Endothelial cell of umbilical vein (primary cell): Measurements from ENCODE around the gene MYADM. TPM values are rescaled to one million over a fixed set of nuclear protein-coding genes. Genes with fewer than 3 reads are reported as not detected.
A peak's percentile ranks its signal among the peaks of the same experiment; 100 is the strongest.

Experiments used
- BruUV-seq: library from RNA; stranded (reverse); fragments of 400-500 nt; replicated peaks from 2 replicates; lab custom pipeline; 2021; lab: Mats Ljungman, UMichigan
- CTCF ChIA-PET: fragments of 300-600, 350-600 bp; sonication (Branson Sonifier 250); formaldehyde crosslinking; loops from one replicate; lab custom pipeline; 2021; ENCODE audit warnings: antibody characterized with exemption, inconsistent platforms; lab: Charles Lee
- POLR2A ChIA-PET: fragments of 300-600, 350-600 bp; sonication (Branson Sonifier 250); formaldehyde crosslinking; loops from one replicate; lab custom pipeline; 2021; ENCODE audit warnings: antibody characterized with exemption, inconsistent platforms; lab: Charles Lee
- DNase-seq: peaks from one replicate; pipeline ENCODE4 v3.0.0-alpha.2; 2011; ENCODE audit warnings: low read depth, low spot score
- FAIRE-seq: peaks from 2 replicates; lab custom pipeline; 2011; peaks lifted over from hg19 to GRCh38; lab: Jason Lieb, UNC
- H2AFZ ChIP-seq: 2 replicates; pipeline ENCODE4 v1.6.0; 2012; ENCODE audit warnings: low read depth, low read length, control low read depth, inconsistent platforms
- H3K27ac ChIP-seq: 2 replicates; pipeline ENCODE4 v1.5.1; 2011; ENCODE audit warnings: low read depth, mild to moderate bottlenecking, control low read depth, low read length, moderate library complexity; ENCODE audit not compliant: insufficient read depth
- H3K27me3 ChIP-seq, 2 experiments: 2 replicates each; pipeline versions ENCODE4 v1.6.0 to v1.6.1; 2011; ENCODE audit warnings: low read length in 2 of 2, mixed read lengths in 1 of 2; ENCODE audit not compliant: control insufficient read depth in 2 of 2, insufficient read depth in 2 of 2
- H3K36me3 ChIP-seq, 2 experiments: 2 replicates in 1 of 2; 3 replicates in 1 of 2; pipeline ENCODE4 v1.5.1; 2011; ENCODE audit warnings: low read length in 2 of 2, mild to moderate bottlenecking in 1 of 2, moderate library complexity in 1 of 2; ENCODE audit not compliant: control insufficient read depth in 2 of 2, insufficient read depth in 2 of 2; ENCODE audit errors: extremely low read depth in 1 of 2
- H3K4me1 ChIP-seq: 3 replicates; pipeline ENCODE4 v1.5.1; 2011; ENCODE audit warnings: mild to moderate bottlenecking, low read length; ENCODE audit not compliant: control insufficient read depth, insufficient read depth; ENCODE audit errors: extremely low read depth
- H3K4me2 ChIP-seq: 2 replicates; pipeline ENCODE4 v1.6.1; 2011; ENCODE audit warnings: low read length, control low read depth, mixed read lengths; ENCODE audit not compliant: insufficient read depth
- H3K4me3 ChIP-seq, 3 experiments: fragments of 200-600 bp in 1 of 3; sonication (generic), shearing (Covaris generic) in 1 of 3; replicated peaks in 1 of 3; 2 replicates each; pipeline ENCODE4 v1.5.1; 2011 to 2016; ENCODE audit warnings: control low read depth in 3 of 3, low read length in 3 of 3, mild to moderate bottlenecking in 2 of 3, inconsistent platforms in 1 of 3, low read depth in 1 of 3, moderate library complexity in 1 of 3; ENCODE audit not compliant: insufficient read depth in 1 of 3
- H3K79me2 ChIP-seq: 2 replicates; pipeline ENCODE4 v1.6.0; 2012; ENCODE audit warnings: low read length, inconsistent platforms; ENCODE audit not compliant: control insufficient read depth, insufficient read depth
- H3K9ac ChIP-seq: replicated peaks from 2 replicates; pipeline ENCODE3; 2011; ENCODE audit warnings: low read length, control low read depth; ENCODE audit not compliant: insufficient read depth; ENCODE audit errors: extremely low read depth
- H3K9me1 ChIP-seq: replicated peaks from 3 replicates; pipeline ENCODE4 v1.6.0; 2011; ENCODE audit warnings: mild to moderate bottlenecking, low read length; ENCODE audit not compliant: control insufficient read depth, insufficient read depth; ENCODE audit errors: extremely low read depth
- H3K9me3 ChIP-seq: replicated peaks from 2 replicates; pipeline ENCODE4 v1.5.1; 2012; ENCODE audit warnings: low read length, inconsistent platforms; ENCODE audit not compliant: control insufficient read depth, insufficient read depth
- H4K20me1 ChIP-seq: replicated peaks from 2 replicates; pipeline ENCODE3; 2011; ENCODE audit warnings: mild to moderate bottlenecking, low read length; ENCODE audit not compliant: control insufficient read depth, insufficient read depth; ENCODE audit errors: extremely low read depth
- CTCF ChIP-seq, 2 donors: IDR thresholded peaks; 1 replicate in 1 of 2; 2 replicates in 1 of 2; pipeline ENCODE4 v1.5.1; 2011; ENCODE audit warnings: low read length in 2 of 2, mild to moderate bottlenecking in 2 of 2, moderate library complexity in 2 of 2, control low read depth in 1 of 2, inconsistent platforms in 1 of 2, low read depth in 1 of 2; ENCODE audit not compliant: insufficient read depth in 1 of 2; ENCODE audit errors: extremely low read depth in 1 of 2
- FOS ChIP-seq: IDR thresholded peaks from 2 replicates; pipeline ENCODE4 v1.6.1; 2011; ENCODE audit warnings: mild to moderate bottlenecking, low read length, moderate library complexity, borderline replicate concordance; ENCODE audit not compliant: insufficient read depth
- GATA2 ChIP-seq: IDR thresholded peaks from 2 replicates; pipeline ENCODE4 v1.7.0; 2011; ENCODE audit warnings: low read depth, mild to moderate bottlenecking, moderate library complexity, mixed read lengths, low read length; ENCODE audit not compliant: insufficient read length, insufficient read depth
- JUN ChIP-seq: IDR thresholded peaks from 2 replicates; pipeline ENCODE4 v1.6.1; 2011; ENCODE audit warnings: borderline replicate concordance, low read depth; ENCODE audit not compliant: insufficient read length, insufficient read depth
- MYC ChIP-seq: IDR thresholded peaks from one replicate; pipeline ENCODE4 v1.6.1; 2011; ENCODE audit warnings: mild to moderate bottlenecking, low read depth, low read length
- POLR2A ChIP-seq: IDR thresholded peaks from 2 replicates; pipeline ENCODE4 v1.6.1; 2012; ENCODE audit warnings: low read depth, mild to moderate bottlenecking, control low read depth, low read length
- POLR2AphosphoS5 ChIP-seq: IDR thresholded peaks from 2 replicates; pipeline ENCODE4 v1.6.1; 2012; ENCODE audit warnings: low read depth, mild to moderate bottlenecking, control low read depth, low read length, moderate library complexity; ENCODE audit not compliant: insufficient read depth
- dilution Hi-C: fragments of 300-500 bp; cut with MboI; formaldehyde crosslinking; loops from one replicate; pipeline ENCODE4 v1.15.0; 2019; ENCODE audit warnings: low sequenced_read_pairs; ENCODE audit not compliant: extremely low pct_ligation_motif_present
- intact Hi-C: fragments of 100-400 bp; cut with micrococcal nuclease; formaldehyde crosslinking; loops from one replicate; pipeline ENCODE4 v1.10.0; 2022
- polyA plus RNA-seq, 4 experiments: library from polyadenylated mRNA; depleted of rRNA in 3 of 4; stranded (reverse) in 3 of 4; unstranded in 1 of 4; fragments of >200 nt; gene quantifications; 2 replicates each; pipeline versions ENCODE4 v1.2.1 to v1.2.3, GENCODE V29; 2011 to 2012; ENCODE audit warnings: missing spikeins in 1 of 4
- total RNA-seq: library from RNA; stranded (reverse); gene quantifications from 2 replicates; pipeline ENCODE4 v1.2.3, GENCODE V29; 2021

The MYADM gene
- total and polyA plus RNA-seq, 2 donors (not counting 3 experiments of a cell fraction or from before 2014, with no cell fraction given), result 100 to 133 TPM

DNA sequence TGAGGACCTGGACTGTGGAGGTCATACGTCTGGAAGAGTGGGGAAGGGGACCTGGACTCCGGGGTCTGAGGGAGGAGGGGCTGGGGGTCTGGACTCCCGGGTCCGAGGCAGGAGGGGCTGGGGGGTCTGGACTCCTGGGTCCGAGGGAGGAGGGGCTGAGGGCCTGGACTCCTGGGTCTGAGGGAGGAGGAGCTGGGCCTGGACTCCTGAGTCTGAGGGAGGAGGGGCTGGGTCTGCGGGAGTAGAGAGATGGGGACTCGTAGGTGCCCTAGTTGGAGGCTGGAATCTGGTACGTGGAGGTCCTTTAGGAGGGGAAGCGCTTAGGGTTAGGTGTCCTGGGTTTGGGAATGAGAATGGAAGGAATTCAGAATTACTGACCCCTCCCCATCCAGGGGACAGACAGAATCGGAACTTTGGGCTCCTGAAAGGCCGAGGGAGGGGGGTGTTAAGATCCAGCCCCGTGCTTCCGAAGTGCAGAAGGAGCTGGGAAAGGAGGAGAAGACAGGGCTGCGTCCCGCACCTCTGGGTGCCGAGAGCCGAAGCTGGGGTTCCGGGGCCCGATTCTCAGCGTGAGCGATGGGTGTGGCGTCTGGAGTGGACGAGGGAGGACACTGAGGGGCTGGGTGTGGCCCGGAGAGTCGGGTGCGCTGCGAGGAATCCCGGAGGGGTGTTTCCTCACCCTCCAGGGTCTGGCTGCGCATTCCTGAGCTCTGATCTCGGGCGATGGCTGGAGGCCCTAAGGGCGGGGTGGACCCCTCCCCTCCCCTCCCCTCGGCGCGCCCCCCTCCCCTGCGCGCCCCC, 608 bp downstream of the MYADM start:
- Histone ChIP-seq H3K27me3 (no peaks in the 10 kb centered on the region), H3K9ac (peak overlapping the region; percentile 96), H3K79me2 (peaks cover 27% of the 10 kb centered on the region), H3K27ac (peak overlapping the region; percentile 86), H3K4me1 (peaks cover 15% of the 10 kb centered on the region), H2AFZ (no peak overlapping the region), H4K20me1 (no peaks in the 10 kb centered on the region), H3K9me3 (no peaks in the 10 kb centered on the region), H3K36me3 (peaks cover 0 to 2% of the 10 kb centered on the region in 2 experiments), H3K4me2 (peak overlapping the region; percentile 66), H3K4me3 (peak overlapping the region; percentile 52 to 88 (median 82)), H3K9me1 (no peaks in the 10 kb centered on the region)
- ChIA-PET POLR2A (interaction anchor here (0.9 to 1.6 kb wide), 6 partner anchors 10 to 333 kb away, joined by 3 to 7 read pairs (median 4); partner anchors contain the start of genes CNOT3 and RPS9), CTCF (interaction anchor here (0.6 to 3.6 kb wide), 12 partner anchors 9 to 162 kb away, joined by 3 to 29 read pairs (median 4); partner anchors contain the start of gene PRKCG)
- intact Hi-C loops, result loop anchor here (5.0 kb wide), 1 partner anchor 594 kb away; the partner anchor contains the start of gene LENG9
- DNase-seq, result peak; percentile 40
- FAIRE-seq, result no peak
- TF ChIP-seq JUN (no peak), CTCF (IDR thresholded peaks at IDR 0.05; ENCODE audit: extremely low read depth in 1 of 2, insufficient read depth in 1 of 2, low read depth in 1 of 2, low read length in 2 of 2) (no peak), POLR2A (peak; percentile 37), MYC (no peak), POLR2AphosphoS5 (no peak), FOS (no peak), GATA2 (no peak)
- dilution Hi-C loops, result no loop called here
- BruUV-seq, result TSS peak; percentile 71
